HepG2 (cell line): Measurements from ENCODE around the gene RPTOR.

Experiments
- ATF7-NPFF ChIP-seq: sonication (generic); formaldehyde crosslinking; IDR thresholded peaks from 2 replicates; pipeline ENCODE4 v1.8.1; 2023; ENCODE audit warnings: mild to moderate bottlenecking, low read depth, missing genetic modification reagents, moderate library complexity
- CBX5 ChIP-seq: sonication (generic); formaldehyde crosslinking; IDR thresholded peaks from 2 replicates; pipeline ENCODE4 v1.4.0; 2020; ENCODE audit warnings: missing genetic modification reagents, borderline replicate concordance
- CHD2 ChIP-seq: IDR thresholded peaks from 2 replicates; pipeline ENCODE4 v1.6.1; 2011; ENCODE audit warnings: low read depth, low read length, improper control_type of control experiment
- CTCF ChIP-seq: sonication (generic); formaldehyde crosslinking; IDR thresholded peaks from 2 replicates; pipeline ENCODE4 v1.5.0; 2020; ENCODE audit warnings: mild to moderate bottlenecking, missing genetic modification reagents, moderate library complexity
- HMG20B ChIP-seq: conservative IDR thresholded peaks from 2 replicates; pipeline ENCODE4 v1.6.1; 2016; ENCODE audit warnings: missing genetic modification reagents, missing compliant biosample characterization
- KDM5A ChIP-seq: fragments of 200-600 bp; sonication (generic); IDR thresholded peaks from 2 replicates; pipeline ENCODE4 v1.7.0; 2018; ENCODE audit warnings: antibody characterized with exemption, mild to moderate bottlenecking, low read length, borderline replicate concordance
- PHB2 ChIP-seq: fragments of 450-650 bp; IDR thresholded peaks from 2 replicates; pipeline ENCODE4 v1.6.1; 2018; ENCODE audit not compliant: partially characterized antibody
- RAD21 ChIP-seq: fragments of 450-650 bp; formaldehyde crosslinking; IDR thresholded peaks from 2 replicates; pipeline ENCODE4 v1.5.0; 2020; ENCODE audit warnings: mild to moderate bottlenecking
- RELA ChIP-seq: sonication (generic); formaldehyde crosslinking; IDR thresholded peaks from 2 replicates; pipeline ENCODE4 v1.4.0; 2020; ENCODE audit warnings: missing genetic modification reagents
- RORA ChIP-seq: sonication (generic); formaldehyde crosslinking; IDR thresholded peaks from 2 replicates; pipeline ENCODE4 v1.5.0; 2020; ENCODE audit warnings: mild to moderate bottlenecking, missing genetic modification reagents, moderate library complexity
- RXRB ChIP-seq: IDR thresholded peaks from 2 replicates; pipeline ENCODE4 v1.6.1; 2016; ENCODE audit warnings: borderline replicate concordance, missing genetic modification reagents, missing compliant biosample characterization
- SNAI1 ChIP-seq: sonication (generic); formaldehyde crosslinking; IDR thresholded peaks from 2 replicates; pipeline ENCODE4 v1.5.0; 2020; ENCODE audit warnings: mild to moderate bottlenecking, missing genetic modification reagents, borderline replicate concordance
- XRCC5 ChIP-seq: fragments of 200-400 bp; formaldehyde crosslinking; optimal IDR thresholded peaks from 2 replicates; pipeline ENCODE3; 2017; ENCODE audit warnings: mild to moderate bottlenecking, low read length
- ZSCAN29 ChIP-seq: sonication (generic); formaldehyde crosslinking; conservative IDR thresholded peaks from 2 replicates; pipeline ENCODE4 v1.4.0; 2020; ENCODE audit warnings: mild to moderate bottlenecking, missing genetic modification reagents

- TF ChIP-seq RXRB (CRISPR knock-in tag) = no peak
- TF ChIP-seq CTCF = no peak
- no peak for TF ChIP-seq RORA (CRISPR knock-in tag)
- TF ChIP-seq XRCC5 = no peak
- TF ChIP-seq RELA (CRISPR knock-in tag) = no peak
- no peak for TF ChIP-seq SNAI1
- no peak for TF ChIP-seq ATF7-NPFF
- no peak for TF ChIP-seq KDM5A
- TF ChIP-seq CBX5 (CRISPR knock-in tag) = no peak
- TF ChIP-seq RAD21 = no peak
- no peak for TF ChIP-seq ZSCAN29 (CRISPR knock-in tag)
- TF ChIP-seq CHD2 = no peak
- TF ChIP-seq HMG20B (CRISPR knock-in tag) = no peak
- TF ChIP-seq PHB2 = no peak
Observed at GRCh38 chr17:80768936-80769335, 224.3 kb downstream of the RPTOR start.
